Stimulated activated naive CD8-positive, alpha-beta T cell treated with anti-CD3 and anti-CD28 coated beads, Interleukin-15, amount 100 ng/mL, for 72 hours (primary cell): ENCODE results near the gene TRIM14.

Experiments used
- ATAC-seq: fragments of 150-1000 bp; cut with Tn5 transposase; 2 replicates; pipeline ENCODE4 v1.10.0; 2021; ENCODE audit warnings: mild to moderate bottlenecking, moderate library complexity
- DNase-seq, 2 donors: peaks; one replicate each; pipeline ENCODE4 v3.0.0; 2021 to 2022
- H3K27ac Mint-ChIP-seq, 2 donors: one replicate each; pipeline ENCODE4 v1.8.0; 2022; ENCODE audit warnings: mild to moderate bottlenecking in 2 of 2, mixed read lengths in 2 of 2, moderate library complexity in 2 of 2
- H3K27me3 Mint-ChIP-seq: one replicate; pipeline ENCODE4 v1.8.0; 2022; ENCODE audit warnings: mixed read lengths
- H3K4me1 Mint-ChIP-seq: one replicate; pipeline ENCODE4 v1.8.0; 2022; ENCODE audit warnings: mild to moderate bottlenecking, mixed read lengths
- H3K4me3 Mint-ChIP-seq, 2 donors: one replicate each; pipeline ENCODE4 v1.8.0; 2022; ENCODE audit warnings: mild to moderate bottlenecking in 2 of 2, mixed read lengths in 2 of 2, moderate library complexity in 1 of 2
- H3K9me3 Mint-ChIP-seq, 2 donors: one replicate each; pipeline ENCODE4 v1.8.0; 2022; ENCODE audit warnings: mixed read lengths in 2 of 2

Gene TRIM14

GRCh38 chr9:98118640-98119601 lies at the start of gene TRIM14:
TSS of gene TRIM14 (minus strand) at chr9:98119222. CDS start at chr9:98119188, 34 bp downstream.
- H3K27ac Mint-ChIP-seq, result peak within 1 kb of the TSS; percentile 98
- H3K4me3 Mint-ChIP-seq, result peak within 1 kb of the TSS; percentile 96 to 99
- ATAC-seq, result peak; percentile 69
- no peaks in the 10 kb centered on the region for H3K27me3 Mint-ChIP-seq
- no peaks in the 10 kb centered on the region for H3K9me3 Mint-ChIP-seq
- peaks cover 56% of the 10 kb centered on the region for H3K4me1 Mint-ChIP-seq
- DNase-seq, result peak; percentile 50 to 63

- Mint-ChIP-seq H3K4me1 (peaks cover 56% of the 10 kb centered on the region), H3K4me3 (no peak overlapping the region), H3K9me3 (no peaks in the 10 kb centered on the region), H3K27ac (no peak overlapping the region), H3K27me3 (no peaks in the 10 kb centered on the region)
- no peak for DNase-seq
- no peak for ATAC-seq
Observed at GRCh38 chr9:98168153-98168780, 49.2 kb upstream of the TRIM14 start.

GRCh38 chr9:98164912-98165311 lies 45.9 kb upstream of the TRIM14 start:
- ATAC-seq, result no peak
- DNase-seq, result no peak
- Mint-ChIP-seq H3K27me3 (no peaks in the 10 kb centered on the region), H3K4me1 (peaks cover 40% of the 10 kb centered on the region), H3K9me3 (no peaks in the 10 kb centered on the region), H3K27ac (no peak overlapping the region), H3K4me3 (no peak overlapping the region)

- Mint-ChIP-seq H3K9me3 (no peaks in the 10 kb centered on the region), H3K27ac (no peak overlapping the region), H3K4me1 (peaks cover 48% of the 10 kb centered on the region), H3K27me3 (no peaks in the 10 kb centered on the region), H3K4me3 (no peak overlapping the region)
- ATAC-seq, result no peak
- DNase-seq, result no peak
Observed at GRCh38 chr9:98162613-98163012, 43.6 kb upstream of the TRIM14 start.

GRCh38 chr9:98161851-98162250 lies 42.8 kb upstream of the TRIM14 start:
- ATAC-seq (no peak), DNase-seq (no peak)
- peaks cover 48% of the 10 kb centered on the region for H3K4me1 Mint-ChIP-seq
- H3K4me3 Mint-ChIP-seq, result no peak overlapping the region
- no peaks in the 10 kb centered on the region for H3K27me3 Mint-ChIP-seq
- H3K9me3 Mint-ChIP-seq, result no peaks in the 10 kb centered on the region
- no peak overlapping the region for H3K27ac Mint-ChIP-seq

- no peak for ATAC-seq
- H3K27ac Mint-ChIP-seq, result peak overlapping the region; percentile 73 to 78
Observed at GRCh38 chr9:98159790-98160189, 40.8 kb upstream of the TRIM14 start.

GRCh38 chr9:98159301-98159700 lies 40.3 kb upstream of the TRIM14 start:
- DNase-seq, result no peak
- Mint-ChIP-seq H3K27ac (peak overlapping the region; percentile 73 to 78), H3K4me3 (no peak overlapping the region)

More at GRCh38 chr9:98159790-98160189, 40.8 kb upstream of the TRIM14 start:
- no peak overlapping the region for H3K4me3 Mint-ChIP-seq
- H3K9me3 Mint-ChIP-seq, result no peaks in the 10 kb centered on the region
- H3K4me1 Mint-ChIP-seq, result peaks cover 36% of the 10 kb centered on the region
- H3K27me3 Mint-ChIP-seq, result no peaks in the 10 kb centered on the region
- no peak for DNase-seq

GRCh38 chr9:98158071-98158831 lies 39.2 kb upstream of the TRIM14 start:
- DNase-seq, result no peak
- Mint-ChIP-seq H3K4me3 (peak overlapping the region in 1 of 2 donors; percentile 15), H3K4me1 (peaks cover 23% of the 10 kb centered on the region), H3K9me3 (no peaks in the 10 kb centered on the region), H3K27me3 (no peaks in the 10 kb centered on the region), H3K27ac (peak overlapping the region; percentile 15 to 69)
- ATAC-seq, result peak; percentile 86

More at GRCh38 chr9:98159301-98159700, 40.3 kb upstream of the TRIM14 start:
- no peak for ATAC-seq
- Mint-ChIP-seq H3K9me3 (no peaks in the 10 kb centered on the region), H3K4me1 (peaks cover 34% of the 10 kb centered on the region), H3K27me3 (no peaks in the 10 kb centered on the region)

GRCh38 chr9:98157372-98157771 lies 38.4 kb upstream of the TRIM14 start:
- Mint-ChIP-seq H3K27ac (no peak overlapping the region), H3K9me3 (no peaks in the 10 kb centered on the region), H3K4me3 (no peak overlapping the region), H3K27me3 (no peaks in the 10 kb centered on the region), H3K4me1 (peaks cover 23% of the 10 kb centered on the region)
- no peak for ATAC-seq
- no peak for DNase-seq

- ATAC-seq, result no peak
- no peaks in the 10 kb centered on the region for H3K27me3 Mint-ChIP-seq
- H3K4me1 Mint-ChIP-seq, result peaks cover 17% of the 10 kb centered on the region
- no peak overlapping the region for H3K4me3 Mint-ChIP-seq
- no peak overlapping the region for H3K27ac Mint-ChIP-seq
- no peaks in the 10 kb centered on the region for H3K9me3 Mint-ChIP-seq
- DNase-seq, result no peak
Observed at GRCh38 chr9:98154678-98155077, 35.7 kb upstream of the TRIM14 start.

- Mint-ChIP-seq H3K27me3 (no peaks in the 10 kb centered on the region), H3K4me3 (no peak overlapping the region), H3K9me3 (no peaks in the 10 kb centered on the region), H3K27ac (no peak overlapping the region), H3K4me1 (no peaks in the 10 kb centered on the region)
- no peak for DNase-seq
- no peak for ATAC-seq
Observed at GRCh38 chr9:98152526-98152925, 33.5 kb upstream of the TRIM14 start.

GRCh38 chr9:98150721-98151120 lies 31.7 kb upstream of the TRIM14 start:
- Mint-ChIP-seq H3K9me3 (no peaks in the 10 kb centered on the region), H3K4me1 (peaks cover 8% of the 10 kb centered on the region), H3K27me3 (no peaks in the 10 kb centered on the region), H3K4me3 (no peak overlapping the region), H3K27ac (no peak overlapping the region)
- no peak for ATAC-seq
- no peak for DNase-seq

GRCh38 chr9:98150164-98150563 lies 31.1 kb upstream of the TRIM14 start:
- Mint-ChIP-seq H3K4me3 (no peak overlapping the region), H3K27me3 (no peaks in the 10 kb centered on the region), H3K27ac (peak overlapping the region in 1 of 2 donors; percentile 76), H3K4me1 (peaks cover 8% of the 10 kb centered on the region), H3K9me3 (no peaks in the 10 kb centered on the region)
- ATAC-seq (no peak), DNase-seq (no peak)

- Mint-ChIP-seq H3K4me1 (peaks cover 8% of the 10 kb centered on the region), H3K4me3 (no peak overlapping the region), H3K27me3 (no peaks in the 10 kb centered on the region), H3K27ac (no peak overlapping the region), H3K9me3 (no peaks in the 10 kb centered on the region)
- ATAC-seq, result no peak
- no peak for DNase-seq
Observed at GRCh38 chr9:98149422-98149821, 30.4 kb upstream of the TRIM14 start.

GRCh38 chr9:98148486-98148885 lies 29.5 kb upstream of the TRIM14 start:
- Mint-ChIP-seq H3K27me3 (no peaks in the 10 kb centered on the region), H3K9me3 (no peaks in the 10 kb centered on the region), H3K27ac (peak overlapping the region in 1 of 2 donors; percentile 9), H3K4me1 (peaks cover 8% of the 10 kb centered on the region), H3K4me3 (no peak overlapping the region)
- no peak for ATAC-seq
- no peak for DNase-seq
